HCT116 (cell line): Measurements from ENCODE around the gene SPARCL1.

Experiments used
- EZH2phosphoT487 ChIP-seq: fragments of 200-600 bp; IDR thresholded peaks from 2 replicates; pipeline ENCODE4 v1.6.1; 2018; ENCODE audit warnings: antibody characterized with exemption, borderline replicate concordance
- TF ChIP-seq, protein P1 (sequence below), 3 experiments: fragments of 200-600 bp in 1 of 3; sonication (generic) in 1 of 3; IDR thresholded peaks in 2 of 3; conservative IDR thresholded peaks in 1 of 3; 2 replicates each; pipeline ENCODE4 v1.5.1; 2012 to 2017; ENCODE audit warnings: low read depth in 2 of 3, low read length in 2 of 3, antibody characterized with exemption in 1 of 3, borderline replicate concordance in 1 of 3, control low read depth in 1 of 3, mild to moderate bottlenecking in 1 of 3, mixed read lengths in 1 of 3, mixed run types in 1 of 3, moderate library complexity in 1 of 3; ENCODE audit not compliant: insufficient read depth in 1 of 3
- TF ChIP-seq, protein P2 (sequence below): IDR thresholded peaks from 2 replicates; pipeline ENCODE4 v1.6.1; 2012

DNA sequence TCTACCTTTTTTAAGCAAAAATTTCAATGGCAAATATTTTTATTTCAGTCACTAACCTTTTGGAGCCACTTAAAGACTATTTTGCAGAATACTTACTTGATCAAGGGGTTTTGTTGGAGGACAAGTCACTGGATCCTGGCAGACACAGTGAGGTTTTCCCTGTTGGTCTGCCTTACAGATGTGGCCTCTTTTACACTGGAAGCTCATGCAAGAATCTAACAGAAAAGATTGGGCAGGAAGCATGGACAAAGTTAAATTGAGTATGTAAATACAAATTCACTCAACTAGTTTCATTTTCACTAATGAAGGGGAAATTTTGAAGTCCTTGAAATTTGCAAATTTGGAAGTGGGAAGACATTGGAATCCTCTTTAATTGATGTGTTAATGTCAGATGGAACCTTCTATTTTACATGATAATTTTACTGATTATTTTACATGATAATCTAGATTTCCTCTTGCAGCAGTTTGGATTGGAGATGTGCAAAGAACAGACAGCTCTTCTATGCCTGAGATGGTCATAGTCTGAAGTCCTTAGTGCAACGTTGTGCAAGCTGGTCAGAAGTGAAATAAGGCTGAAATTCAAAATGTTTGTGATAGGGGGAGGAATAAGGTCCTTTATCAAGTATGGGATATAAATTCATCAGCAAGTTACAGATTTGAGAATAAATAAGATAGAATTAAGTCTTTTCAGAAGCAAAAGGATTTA, 38.4 kb downstream of the SPARCL1 start:
- TF ChIP-seq, protein P1, sequence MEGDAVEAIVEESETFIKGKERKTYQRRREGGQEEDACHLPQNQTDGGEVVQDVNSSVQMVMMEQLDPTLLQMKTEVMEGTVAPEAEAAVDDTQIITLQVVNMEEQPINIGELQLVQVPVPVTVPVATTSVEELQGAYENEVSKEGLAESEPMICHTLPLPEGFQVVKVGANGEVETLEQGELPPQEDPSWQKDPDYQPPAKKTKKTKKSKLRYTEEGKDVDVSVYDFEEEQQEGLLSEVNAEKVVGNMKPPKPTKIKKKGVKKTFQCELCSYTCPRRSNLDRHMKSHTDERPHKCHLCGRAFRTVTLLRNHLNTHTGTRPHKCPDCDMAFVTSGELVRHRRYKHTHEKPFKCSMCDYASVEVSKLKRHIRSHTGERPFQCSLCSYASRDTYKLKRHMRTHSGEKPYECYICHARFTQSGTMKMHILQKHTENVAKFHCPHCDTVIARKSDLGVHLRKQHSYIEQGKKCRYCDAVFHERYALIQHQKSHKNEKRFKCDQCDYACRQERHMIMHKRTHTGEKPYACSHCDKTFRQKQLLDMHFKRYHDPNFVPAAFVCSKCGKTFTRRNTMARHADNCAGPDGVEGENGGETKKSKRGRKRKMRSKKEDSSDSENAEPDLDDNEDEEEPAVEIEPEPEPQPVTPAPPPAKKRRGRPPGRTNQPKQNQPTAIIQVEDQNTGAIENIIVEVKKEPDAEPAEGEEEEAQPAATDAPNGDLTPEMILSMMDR (IDR thresholded peaks at IDR 0.05 in 2 of 3, conservative IDR thresholded peaks at IDR 0.05 in 1 of 3; ENCODE audit: borderline replicate concordance in 1 of 3, insufficient read depth in 1 of 3, low read depth in 2 of 3, low read length in 2 of 3), result no peak
- TF ChIP-seq, protein P2, sequence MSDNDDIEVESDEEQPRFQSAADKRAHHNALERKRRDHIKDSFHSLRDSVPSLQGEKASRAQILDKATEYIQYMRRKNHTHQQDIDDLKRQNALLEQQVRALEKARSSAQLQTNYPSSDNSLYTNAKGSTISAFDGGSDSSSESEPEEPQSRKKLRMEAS, result no peak
- no peak for TF ChIP-seq EZH2phosphoT487
